K562 (cell line): Measurements from ENCODE around the gene ARHGEF1. TPM values are rescaled to one million over a fixed set of nuclear protein-coding genes. Genes with fewer than 3 reads are reported as not detected.

Source experiments
- ARID2 ChIP-seq: fragments of 450-650 bp; IDR thresholded peaks from 2 replicates; pipeline ENCODE4 v1.6.1; 2017; ENCODE audit warnings: antibody characterized with exemption, mild to moderate bottlenecking
- BCL6 ChIP-seq: fragments of 250-450 bp; sonication (Bioruptor Pico); IDR thresholded peaks from 2 replicates; pipeline ENCODE4 v1.4.0; 2020
- CTBP1 ChIP-seq: fragments of 450-650 bp; IDR thresholded peaks from 2 replicates; pipeline ENCODE4 v1.6.1; 2016; ENCODE audit warnings: borderline replicate concordance
- DMBX1 ChIP-seq: fragments of 250-450 bp; sonication (Bioruptor Pico); IDR thresholded peaks from 2 replicates; pipeline ENCODE4 v1.8.0; 2022; ENCODE audit warnings: inconsistent platforms, mild to moderate bottlenecking, moderate library complexity, borderline replicate concordance
- E2F8 ChIP-seq: fragments of 450-650 bp; IDR thresholded peaks from 2 replicates; pipeline ENCODE4 v1.7.1; 2018; ENCODE audit warnings: mild to moderate bottlenecking, low read depth; ENCODE audit not compliant: partially characterized antibody
- GABPB1 ChIP-seq: sonication (generic); formaldehyde crosslinking; IDR thresholded peaks from 2 replicates; pipeline ENCODE4 v1.8.0; 2022; ENCODE audit warnings: mild to moderate bottlenecking, missing genetic modification reagents
- GABPB2 ChIP-seq: fragments of 250-450 bp; sonication (Bioruptor Pico); conservative IDR thresholded peaks from 2 replicates; pipeline ENCODE4 v1.5.1; 2021; ENCODE audit warnings: mild to moderate bottlenecking
- HBP1 ChIP-seq: fragments of 450-650 bp; formaldehyde crosslinking; IDR thresholded peaks from 2 replicates; pipeline ENCODE4 v1.4.0; 2022; ENCODE audit warnings: missing genetic modification characterization
- KAT2B ChIP-seq: IDR thresholded peaks from one replicate; pipeline ENCODE4 v1.6.1; 2012; ENCODE audit warnings: low read depth, mild to moderate bottlenecking, control low read depth, inconsistent platforms, low read length, moderate library complexity
- MTA3 ChIP-seq: fragments of 450-650 bp; formaldehyde crosslinking; IDR thresholded peaks from 2 replicates; pipeline ENCODE4 v1.6.1; 2017; ENCODE audit warnings: mild to moderate bottlenecking, borderline replicate concordance
- NBN ChIP-seq: fragments of 450-650 bp; IDR thresholded peaks from 2 replicates; pipeline ENCODE4 v1.6.1; 2016; ENCODE audit warnings: low read depth, mild to moderate bottlenecking
- NR0B1 ChIP-seq: fragments of 450-650 bp; IDR thresholded peaks from one replicate; pipeline ENCODE4 v1.6.1; 2018; ENCODE audit warnings: mild to moderate bottlenecking, moderate library complexity; ENCODE audit not compliant: partially characterized antibody
- TAF9B ChIP-seq: fragments of 450-650 bp; IDR thresholded peaks from 2 replicates; pipeline ENCODE4 v1.6.1; 2018; ENCODE audit warnings: mild to moderate bottlenecking; ENCODE audit not compliant: partially characterized antibody
- TBL1XR1 ChIP-seq, 2 experiments: IDR thresholded peaks; 2 replicates each; pipeline ENCODE4 v1.6.1; 2012; ENCODE audit warnings: improper control_type of control experiment in 2 of 2, low read length in 2 of 2, mild to moderate bottlenecking in 1 of 2
- ZFP91 ChIP-seq: sonication (generic); formaldehyde crosslinking; IDR thresholded peaks from 2 replicates; pipeline ENCODE4 v1.8.0; 2022; ENCODE audit warnings: mild to moderate bottlenecking, missing genetic modification reagents
- ZNF239 ChIP-seq: fragments of 250-450 bp; sonication (Bioruptor Pico); IDR thresholded peaks from 2 replicates; pipeline ENCODE4 v1.4.0; 2020; ENCODE audit warnings: mild to moderate bottlenecking
- ZNF253 ChIP-seq: fragments of 250-450 bp; sonication (Bioruptor Pico); conservative IDR thresholded peaks from 2 replicates; pipeline ENCODE4 v1.6.1; 2021; ENCODE audit warnings: mild to moderate bottlenecking
- ZNF3 ChIP-seq: fragments of 250-450 bp; sonication (Bioruptor Pico); IDR thresholded peaks from 2 replicates; pipeline ENCODE4 v1.5.0; 2021; ENCODE audit warnings: mild to moderate bottlenecking, moderate library complexity
- ZNF395 ChIP-seq: fragments of 200-800 bp; sonication (Bioruptor generic); IDR thresholded peaks from 2 replicates; pipeline ENCODE4 v1.6.1; 2017; ENCODE audit warnings: missing genetic modification characterization, missing compliant biosample characterization
- polyA plus RNA-seq, 8 experiments: library from polyadenylated mRNA; depleted of rRNA in 4 of 8; stranded (reverse) in 5 of 8; unstranded in 3 of 8; fragments of >200 nt; fragmentation: Nextera tagmentation in 2 of 8; fragmentation: Illumina TruSeq in 1 of 8; extraction: Ambion mirVana in 2 of 8; extraction: Trizol in 1 of 8; gene quantifications; 2 replicates each; pipeline versions ENCODE4 v1.2.1 to v1.2.3, GENCODE V29; 2011 to 2014; ENCODE audit warnings: inconsistent platforms in 1 of 8, missing spikeins in 1 of 8
- total RNA-seq, 7 experiments: library from RNA; depleted of rRNA in 6 of 7; stranded (reverse); fragments of >200 nt in 6 of 7; fragmentation: Illumina TruSeq in 2 of 7; extraction: Trizol in 2 of 7; gene quantifications; 2 replicates each; pipeline versions ENCODE4 v1.2.1 to v1.2.3, GENCODE V29; 2011 to 2021; ENCODE audit warnings: low replicate concordance in 1 of 7

The ARHGEF1 gene
- total and polyA plus RNA-seq, 9 of the 15 experiments (the other 6 are each of a cell fraction or from before 2014, with no cell fraction given) = 1.9 to 149 (median 29.8) TPM

GRCh38 chr19:41871573-41872383 is 11.2 kb upstream of the ARHGEF1 start (continued):
- TF ChIP-seq ZNF395 = no peak
- no peak for TF ChIP-seq NBN
- TF ChIP-seq ZNF239 (CRISPR knock-in tag) = no peak
- TF ChIP-seq TAF9B = no peak
- no peak for TF ChIP-seq ZFP91 (CRISPR knock-in tag)
- TF ChIP-seq ARID2 = no peak
- no peak; the same call in 1 of the 2 replicates for TF ChIP-seq CTBP1
- no peak for TF ChIP-seq BCL6
- 0 out of 2 replicates have a peak, but pooled peaks have one; percentile 32 for TF ChIP-seq ZNF253 (CRISPR knock-in tag)
- TF ChIP-seq TBL1XR1 (IDR thresholded peaks at IDR 0.05; ENCODE audit: low read length in 2 of 2) = no peak
- TF ChIP-seq GABPB2 (CRISPR knock-in tag) = no peak; the same call in 1 of the 2 replicates
- no peak for TF ChIP-seq ZNF3
- TF ChIP-seq HBP1 (CRISPR knock-in tag) = peak; percentile 65; the same call in 1 of the 2 replicates
- no peak for TF ChIP-seq NR0B1
- TF ChIP-seq GABPB1 = no peak
- no peak for TF ChIP-seq KAT2B
- no peak for TF ChIP-seq E2F8
- TF ChIP-seq MTA3 = no peak
- 0 out of 2 replicates have a peak, but pooled peaks have one; percentile 26 for TF ChIP-seq DMBX1
